SK-N-SH (cell line): Measurements from ENCODE around the gene TSACC.

Experiments used
- CHD2 ChIP-seq: fragments of 150-350 bp; IDR thresholded peaks from 2 replicates; pipeline ENCODE4 v1.6.1; 2018; ENCODE audit warnings: low read length; ENCODE audit not compliant: partially characterized antibody
- CTCF ChIP-seq: fragments of 200-600 bp; sonication (generic); IDR thresholded peaks from 2 replicates; pipeline ENCODE4 v1.6.1; 2017; ENCODE audit warnings: antibody characterized with exemption, mild to moderate bottlenecking, moderate library complexity
- EP300 ChIP-seq, 2 experiments: IDR thresholded peaks; 2 replicates each; pipeline versions ENCODE4 v1.4.0 to v1.6.1; 2012; ENCODE audit warnings: borderline replicate concordance in 1 of 2, low read depth in 1 of 2, low read length in 1 of 2
- GABPA ChIP-seq: IDR thresholded peaks from 2 replicates; pipeline ENCODE4 v1.4.0; 2012; ENCODE audit warnings: low read depth, mild to moderate bottlenecking
- MEF2A ChIP-seq: IDR thresholded peaks from 2 replicates; pipeline ENCODE4 v1.4.0; 2012; ENCODE audit warnings: low read depth, borderline replicate concordance
- MXI1 ChIP-seq: IDR thresholded peaks from 2 replicates; pipeline ENCODE4 v1.6.1; 2012; ENCODE audit warnings: mild to moderate bottlenecking, low read depth, low read length, improper control_type of control experiment
- NFIC ChIP-seq: IDR thresholded peaks from 2 replicates; pipeline ENCODE4 v1.4.0; 2012; ENCODE audit warnings: borderline replicate concordance
- POLR2AphosphoS5 ChIP-seq: IDR thresholded peaks from 2 replicates; pipeline ENCODE4 v1.6.1; 2012; ENCODE audit warnings: low read depth, low read length
- RAD21 ChIP-seq: IDR thresholded peaks from 2 replicates; pipeline ENCODE4 v1.6.1; 2012; ENCODE audit warnings: mild to moderate bottlenecking, low read length
- RCOR1 ChIP-seq: fragments of 150-350 bp; IDR thresholded peaks from 2 replicates; pipeline ENCODE4 v1.6.1; 2017; ENCODE audit warnings: antibody characterized with exemption, low read length
- REST ChIP-seq: IDR thresholded peaks from 2 replicates; pipeline ENCODE4 v1.6.1; 2012; ENCODE audit warnings: mild to moderate bottlenecking, low read depth, low read length, moderate library complexity
- SMC3 ChIP-seq: IDR thresholded peaks from 2 replicates; pipeline ENCODE4 v1.6.1; 2012; ENCODE audit warnings: low read depth, low read length, improper control_type of control experiment
- TAF1 ChIP-seq: IDR thresholded peaks from 2 replicates; pipeline ENCODE4 v1.6.1; 2012; ENCODE audit warnings: low read depth, mild to moderate bottlenecking, low read length, moderate library complexity, borderline replicate concordance
- YY1 ChIP-seq: IDR thresholded peaks from 2 replicates; pipeline ENCODE4 v1.4.0; 2012; ENCODE audit warnings: low read depth, mild to moderate bottlenecking

- TF ChIP-seq NFIC (no peak), CTCF (no peak), MXI1 (no peak), RAD21 (no peak), REST (no peak), RCOR1 (no peak), SMC3 (no peak), POLR2AphosphoS5 (no peak), YY1 (no peak), MEF2A (no peak), GABPA (no peak), TAF1 (no peak), EP300 (IDR thresholded peaks at IDR 0.05; ENCODE audit: borderline replicate concordance in 1 of 2, low read depth in 1 of 2, low read length in 1 of 2) (no peak), CHD2 (no peak)
Measured at GRCh38 chr1:156386134-156386901, 48.0 kb downstream of the TSACC start.
